ENCODE results near the gene ZFP3.
"Not testable (repeated sequence)": the region's sequence is repeated elsewhere in the genome, so short reads cannot be mapped to it uniquely, and the experiment has no call there.

The ZFP3 gene

DNA sequence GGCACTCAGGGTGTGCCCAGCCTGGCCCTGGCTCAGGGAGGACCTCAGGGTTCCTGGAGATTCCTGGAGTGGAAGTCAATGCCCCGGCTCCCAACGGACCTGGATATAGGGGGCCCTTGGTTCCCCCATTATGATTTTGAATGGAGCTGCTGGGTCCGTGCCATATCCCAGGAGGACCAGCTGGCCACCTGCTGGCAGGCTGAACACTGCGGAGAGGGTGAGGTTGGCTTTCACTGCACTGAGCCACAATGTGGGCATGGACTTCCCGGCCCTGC is 61.1 kb downstream of the ZFP3 start:
- FAIRE-seq, result no peak

- not testable (repeated sequence) for FAIRE-seq
These were observed 64.6 kb downstream of the ZFP3 start for GRCh38 chr17:5142877-5143276.

All from islet of Langerhans (tissue), 1 donor.